ENCODE measurements around the gene U2AF1. TPM values are rescaled to one million over a fixed set of nuclear protein-coding genes. Genes with fewer than 3 reads are reported as not detected.
"Not testable (repeated sequence)": the region's sequence is repeated elsewhere in the genome, so short reads cannot be mapped to it uniquely, and the experiment has no call there.

U2AF1 gene
- total RNA-seq, 1 experiment from 2014 or later, result 43.9 TPM

DNA sequence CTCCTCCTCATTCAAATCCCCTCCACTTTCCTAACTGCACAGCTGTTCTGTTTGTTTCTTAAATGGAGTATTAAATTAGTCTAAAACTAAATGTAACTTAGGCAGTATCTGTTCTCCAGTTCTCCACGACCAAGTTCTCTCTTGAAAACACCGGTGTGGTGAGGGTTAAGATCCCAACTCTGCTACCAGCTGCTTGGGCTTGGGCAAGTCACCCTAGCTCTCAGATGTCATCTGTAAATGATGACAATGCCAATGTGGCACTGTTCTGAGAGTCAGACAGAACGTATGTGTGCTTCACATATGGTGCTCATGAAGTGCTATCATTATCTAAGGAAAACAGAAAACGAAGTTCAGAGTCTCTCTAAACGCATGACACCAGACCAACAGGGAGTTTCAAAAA lies 2.7 kb downstream of the U2AF1 start:
- not testable (repeated sequence) for H3K36me3 ChIP-seq

DNA sequence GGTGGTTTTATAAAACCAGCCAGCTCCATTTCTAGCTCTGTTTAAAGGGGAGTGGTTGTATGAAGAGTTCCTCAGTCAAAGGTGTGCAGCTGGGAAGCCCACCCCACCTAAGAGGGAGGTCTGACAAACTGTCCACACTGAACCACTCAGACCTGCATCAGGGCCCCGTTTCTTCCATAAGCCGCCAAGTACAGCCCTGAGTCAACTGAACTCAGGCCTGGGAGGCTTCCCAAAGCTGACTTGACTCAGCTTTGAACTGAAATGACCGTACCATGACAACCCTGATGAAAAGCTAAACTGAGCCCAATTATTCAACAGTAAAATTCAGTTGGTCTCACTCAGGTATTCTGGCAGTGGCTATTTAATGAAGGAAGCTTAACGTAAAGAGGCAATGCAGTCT lies 5.1 kb downstream of the U2AF1 start:
- not testable (repeated sequence) for H3K36me3 ChIP-seq; H3K27me3 ChIP-seq (replicated peaks); H3K27ac ChIP-seq; H3K4me3 ChIP-seq; DNase-seq (ENCODE audit: low read depth in 1 of 2, low spot score in 2 of 2); H3K4me1 ChIP-seq (replicated peaks); H3K9me3 ChIP-seq (replicated peaks)

More for the DNA sequence above, 2.7 kb downstream of the U2AF1 start:
- not testable (repeated sequence) for DNase-seq (ENCODE audit: low read depth in 1 of 2, low spot score in 2 of 2); H3K4me1 ChIP-seq (replicated peaks); H3K9me3 ChIP-seq (replicated peaks); H3K4me3 ChIP-seq; H3K27ac ChIP-seq; H3K27me3 ChIP-seq (replicated peaks)

DNA sequence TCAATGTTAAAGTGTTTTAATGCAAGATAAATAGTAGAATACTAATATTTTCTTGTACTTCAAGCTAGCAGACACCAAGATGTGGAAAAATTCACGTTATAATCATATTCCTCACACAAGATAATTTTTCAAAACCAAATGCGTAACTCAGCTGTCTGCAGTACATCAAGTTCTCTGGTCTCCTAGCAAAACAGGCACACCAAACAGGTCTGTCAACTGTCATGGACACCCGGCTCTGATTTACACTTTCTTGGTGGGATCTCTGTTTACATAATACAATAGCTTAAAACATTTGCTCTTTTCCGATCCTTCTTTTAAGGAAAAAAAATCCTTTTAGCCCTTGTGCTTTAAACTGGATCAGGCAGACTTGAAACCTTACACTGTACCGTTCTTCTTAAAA lies 5.7 kb downstream of the U2AF1 start:
- not testable (repeated sequence) for DNase-seq (ENCODE audit: low read depth in 1 of 2, low spot score in 2 of 2)

DNA sequence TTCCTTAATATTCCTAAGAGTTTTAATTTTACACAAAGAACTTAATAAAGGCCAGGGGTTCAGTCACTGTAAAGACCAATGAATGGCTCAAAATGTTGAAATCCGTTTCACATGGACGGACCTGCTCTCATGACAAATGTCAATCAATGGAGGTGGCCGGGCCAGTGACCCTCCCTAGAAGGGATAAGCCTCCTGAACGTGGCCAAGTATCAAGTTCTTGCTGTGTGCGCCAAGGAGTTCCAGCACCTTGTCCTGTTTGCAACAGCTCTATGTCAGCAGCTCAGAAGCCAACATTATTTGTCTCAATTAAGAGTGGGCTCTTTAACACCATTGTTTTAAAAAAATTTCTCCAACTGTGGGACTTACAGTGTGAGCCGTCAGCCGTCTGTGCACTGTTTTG lies 6.4 kb downstream of the U2AF1 start:
- H3K36me3 ChIP-seq; H3K27me3 ChIP-seq (replicated peaks); DNase-seq (ENCODE audit: low read depth in 1 of 2, low spot score in 2 of 2); H3K4me1 ChIP-seq (replicated peaks); H3K4me3 ChIP-seq; H3K27ac ChIP-seq; H3K9me3 ChIP-seq (replicated peaks): not testable (repeated sequence)

More for the DNA sequence above, 5.7 kb downstream of the U2AF1 start:
- not testable (repeated sequence) for H3K9me3 ChIP-seq (replicated peaks); H3K4me1 ChIP-seq (replicated peaks); H3K27ac ChIP-seq; H3K36me3 ChIP-seq; H3K4me3 ChIP-seq; H3K27me3 ChIP-seq (replicated peaks)

DNA sequence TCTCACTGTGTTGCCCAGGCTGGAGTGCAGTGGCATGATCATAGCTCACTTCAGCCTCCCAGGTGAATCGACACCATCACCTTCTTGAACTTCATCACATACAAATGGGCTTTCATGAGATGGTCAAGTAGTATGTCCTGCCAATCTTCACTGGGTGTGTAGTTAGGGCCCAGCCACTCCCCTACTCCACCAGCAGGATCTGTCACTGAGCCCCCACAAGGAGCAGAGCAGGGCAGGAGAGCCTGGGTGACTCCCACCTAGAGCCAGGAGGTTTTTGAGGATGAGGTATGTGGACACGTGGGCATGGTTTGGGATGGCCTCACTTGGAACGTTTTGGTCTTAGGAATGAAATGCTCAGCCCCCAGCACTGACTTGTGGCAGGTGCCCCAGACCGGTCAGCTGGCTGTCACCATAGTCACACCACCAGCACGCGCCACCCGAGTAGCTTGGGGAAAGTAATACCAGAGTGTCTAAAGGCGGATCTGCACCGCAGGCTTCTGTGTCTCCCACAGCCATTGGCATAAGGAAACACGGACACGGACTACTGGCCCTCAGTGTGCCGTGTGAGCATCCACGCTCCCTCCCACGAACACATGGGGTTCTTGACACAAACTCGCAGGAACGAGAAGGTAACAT lies 15.3 kb downstream of the U2AF1 start:
- H3K27me3 ChIP-seq (replicated peaks); H3K36me3 ChIP-seq; H3K9me3 ChIP-seq (replicated peaks): not testable (repeated sequence)

DNA sequence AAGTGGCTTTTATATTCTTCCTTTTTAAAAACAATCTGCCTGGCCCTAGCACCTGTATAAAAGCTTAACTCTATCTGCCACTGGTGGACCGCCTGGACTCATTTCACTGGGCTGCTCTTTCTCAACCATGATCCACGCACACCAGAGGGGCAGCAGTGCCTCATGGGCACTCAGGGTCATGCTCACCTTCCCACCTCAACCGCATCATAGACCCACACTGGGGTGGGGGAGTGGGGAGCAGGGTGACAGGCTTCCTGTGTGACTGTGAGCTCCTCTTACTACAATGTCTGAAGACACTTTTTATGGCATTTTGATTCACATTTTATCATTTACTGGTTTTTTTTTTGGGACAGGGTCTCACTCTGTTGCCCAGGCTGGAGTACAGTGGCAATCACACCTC lies 16.4 kb downstream of the U2AF1 start:
- not testable (repeated sequence) for H3K36me3 ChIP-seq; H3K4me3 ChIP-seq; H3K4me1 ChIP-seq (replicated peaks); DNase-seq (ENCODE audit: low read depth in 1 of 2, low spot score in 2 of 2); H3K27ac ChIP-seq; H3K27me3 ChIP-seq (replicated peaks); H3K9me3 ChIP-seq (replicated peaks)

More for the DNA sequence above, 15.3 kb downstream of the U2AF1 start:
- H3K4me3 ChIP-seq; DNase-seq (ENCODE audit: low read depth in 1 of 2, low spot score in 2 of 2); H3K27ac ChIP-seq; H3K4me1 ChIP-seq (replicated peaks): not testable (repeated sequence)

DNA sequence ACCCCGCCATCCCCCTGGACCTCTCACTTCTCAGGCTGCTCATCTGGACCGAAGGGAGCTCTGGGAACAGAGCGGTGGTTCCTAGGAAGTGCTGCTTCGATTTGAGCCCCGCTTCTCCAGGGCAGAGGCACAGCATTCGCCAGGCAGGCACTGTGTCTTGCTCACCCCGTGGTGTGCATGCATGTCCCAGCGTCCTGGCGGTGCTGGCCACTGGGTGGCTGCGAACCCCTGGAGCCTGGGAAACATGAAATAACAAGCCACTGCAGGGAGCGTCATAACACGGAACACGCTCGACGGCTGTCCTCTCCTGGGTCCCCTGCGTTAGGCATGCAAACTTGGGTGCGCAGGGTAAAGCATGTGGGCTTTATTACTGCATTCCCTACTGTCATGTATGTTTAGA lies 17.9 kb downstream of the U2AF1 start:
- not testable (repeated sequence) for H3K27ac ChIP-seq; H3K4me1 ChIP-seq (replicated peaks); DNase-seq (ENCODE audit: low read depth in 1 of 2, low spot score in 2 of 2); H3K27me3 ChIP-seq (replicated peaks); H3K9me3 ChIP-seq (replicated peaks); H3K4me3 ChIP-seq; H3K36me3 ChIP-seq

DNA sequence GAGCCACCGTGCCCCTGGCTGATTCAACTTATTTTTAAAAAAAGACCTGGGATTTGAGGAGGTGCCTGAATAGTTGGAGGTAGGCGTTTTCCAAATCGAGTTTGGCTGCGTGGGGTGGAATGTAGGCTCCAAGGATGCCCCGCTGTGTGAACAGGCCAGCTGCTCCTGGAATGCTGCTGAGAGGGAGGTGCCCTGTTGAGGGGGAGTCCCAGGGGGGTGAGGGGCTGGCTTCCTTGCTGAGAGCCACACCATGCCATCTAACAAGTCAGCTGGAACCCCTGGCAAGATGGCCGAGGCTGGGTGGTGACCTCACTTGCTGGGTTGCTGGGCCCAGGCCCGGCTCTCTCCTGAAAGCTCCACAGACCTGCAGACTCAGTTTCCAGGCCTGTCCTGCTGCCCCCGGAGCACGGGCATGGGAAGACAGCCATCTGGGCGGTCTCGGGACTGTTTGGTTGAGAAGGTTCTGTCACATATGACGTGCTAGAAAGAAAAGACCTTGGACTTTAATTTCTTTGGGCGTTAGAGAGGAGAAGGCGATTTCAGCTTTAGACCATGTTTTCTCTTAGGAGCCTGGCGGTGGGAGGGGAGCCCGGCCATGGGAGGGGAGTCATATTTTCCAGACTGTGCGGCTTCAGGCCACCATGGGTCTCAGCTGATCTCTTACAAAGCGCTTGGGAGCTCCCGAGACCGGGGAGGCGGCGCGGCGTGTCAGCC lies 24.6 kb downstream of the U2AF1 start:
- H3K4me3 ChIP-seq; H3K27me3 ChIP-seq (replicated peaks); H3K27ac ChIP-seq; H3K9me3 ChIP-seq (replicated peaks); H3K4me1 ChIP-seq (replicated peaks); H3K36me3 ChIP-seq; DNase-seq (ENCODE audit: low read depth in 1 of 2, low spot score in 2 of 2): not testable (repeated sequence)

DNA sequence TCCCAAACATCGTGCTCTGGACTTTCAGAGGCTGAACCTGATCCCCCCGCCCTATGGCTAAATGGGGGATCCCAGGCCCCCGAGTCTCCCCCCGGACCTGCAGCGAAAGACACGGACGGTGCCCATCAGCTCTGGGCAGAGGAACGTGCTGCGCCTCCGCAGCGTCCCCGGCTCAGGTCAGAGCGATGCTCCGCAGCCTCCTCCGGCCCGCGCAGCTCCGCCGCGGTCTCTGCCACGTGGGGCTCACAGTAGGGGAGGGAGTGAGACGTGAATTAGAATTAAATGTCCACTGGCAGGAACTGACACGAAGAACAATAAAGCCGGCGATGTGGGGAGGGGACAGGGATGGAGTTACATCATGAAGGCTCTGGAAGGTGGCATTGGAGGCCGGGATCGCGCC lies 30.7 kb downstream of the U2AF1 start:
- H3K36me3 ChIP-seq; DNase-seq (ENCODE audit: low read depth in 1 of 2, low spot score in 2 of 2); H3K4me3 ChIP-seq; H3K9me3 ChIP-seq (replicated peaks); H3K27me3 ChIP-seq (replicated peaks); H3K4me1 ChIP-seq (replicated peaks); H3K27ac ChIP-seq: not testable (repeated sequence)

DNA sequence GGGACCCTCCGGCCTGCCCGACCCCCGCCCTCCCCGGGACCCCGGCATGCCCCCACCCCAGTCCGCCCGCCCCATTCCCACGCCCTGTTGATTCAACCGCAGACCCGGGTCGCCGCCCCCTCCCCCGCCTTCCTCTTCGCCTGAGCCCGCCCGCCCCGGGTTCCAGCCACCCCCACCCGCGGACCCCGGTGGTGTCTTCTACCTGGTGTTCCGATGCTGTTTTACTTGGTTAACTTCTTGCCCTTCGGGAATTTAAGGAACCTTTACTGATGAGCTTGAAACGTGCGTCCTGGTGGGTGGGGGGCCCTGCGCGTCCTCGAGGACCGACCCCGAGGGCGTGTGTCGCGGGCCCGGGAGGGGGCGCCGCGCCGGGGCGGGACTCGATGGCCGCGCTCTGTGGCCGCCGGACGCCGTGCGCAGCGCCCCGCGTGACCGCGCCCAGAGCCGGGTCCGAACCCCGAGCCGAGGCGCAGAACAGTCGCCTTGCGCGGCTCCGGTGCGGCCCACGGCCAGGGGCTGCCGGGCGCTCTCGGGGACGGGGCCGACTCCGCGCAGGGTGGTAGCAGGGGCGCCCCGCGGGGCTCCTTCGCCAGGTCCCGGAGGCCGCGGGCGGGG lies 31.2 kb downstream of the U2AF1 start:
- H3K9me3 ChIP-seq (replicated peaks); H3K27ac ChIP-seq; DNase-seq (ENCODE audit: low read depth in 1 of 2, low spot score in 2 of 2): not testable (repeated sequence)

DNA sequence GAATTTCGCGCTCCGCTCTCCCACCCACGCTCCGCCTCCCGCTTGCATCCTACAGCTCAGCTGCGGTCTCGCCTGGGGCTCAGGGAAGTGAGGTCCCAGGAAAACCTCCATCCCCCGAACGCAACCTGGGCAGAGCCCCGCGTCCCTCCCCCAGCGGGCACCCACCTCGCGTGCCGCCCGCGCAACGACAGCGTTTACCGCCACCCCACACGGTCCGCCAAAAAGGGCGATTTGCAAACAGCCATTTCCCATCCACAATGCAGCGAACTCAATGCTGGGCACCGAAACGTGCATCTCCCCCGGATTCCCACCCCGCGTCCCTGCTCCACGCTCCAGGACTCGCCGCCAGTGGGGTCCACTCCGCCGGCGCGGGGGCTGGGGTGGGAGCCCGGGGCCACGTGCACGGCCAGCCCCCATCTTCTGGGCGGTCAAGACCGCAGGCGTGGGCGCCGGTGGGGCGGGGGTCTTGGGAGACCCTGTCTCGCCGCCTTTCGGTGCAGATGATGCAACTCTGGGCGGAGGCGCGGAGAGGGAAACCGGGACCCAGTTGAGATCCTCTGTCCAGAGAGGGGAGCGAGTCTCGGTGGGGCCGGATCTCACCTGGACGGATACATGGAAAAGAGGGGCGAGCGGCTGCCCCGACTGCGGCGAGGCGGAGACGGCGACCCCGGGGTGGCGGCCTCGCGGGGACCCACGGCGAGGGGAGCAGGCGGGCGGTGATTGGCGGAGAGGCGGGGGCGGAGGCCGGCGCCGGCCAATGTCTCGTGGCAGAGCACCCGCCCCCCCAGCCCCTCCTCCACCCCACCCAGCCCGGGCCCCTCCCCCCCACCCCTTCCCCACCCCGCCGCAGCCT lies 32.0 kb downstream of the U2AF1 start, which contains the start of gene CBS:
Gene CBS (minus strand): TSS at position 666 of the 853 bp plus-strand sequence. CDS start 3,642 bp downstream, outside the sequence.
- H3K4me3 ChIP-seq, result not testable (repeated sequence)

More for the DNA sequence above, 31.2 kb downstream of the U2AF1 start:
- H3K36me3 ChIP-seq; H3K27me3 ChIP-seq (replicated peaks); H3K4me3 ChIP-seq; H3K4me1 ChIP-seq (replicated peaks): not testable (repeated sequence)

DNA sequence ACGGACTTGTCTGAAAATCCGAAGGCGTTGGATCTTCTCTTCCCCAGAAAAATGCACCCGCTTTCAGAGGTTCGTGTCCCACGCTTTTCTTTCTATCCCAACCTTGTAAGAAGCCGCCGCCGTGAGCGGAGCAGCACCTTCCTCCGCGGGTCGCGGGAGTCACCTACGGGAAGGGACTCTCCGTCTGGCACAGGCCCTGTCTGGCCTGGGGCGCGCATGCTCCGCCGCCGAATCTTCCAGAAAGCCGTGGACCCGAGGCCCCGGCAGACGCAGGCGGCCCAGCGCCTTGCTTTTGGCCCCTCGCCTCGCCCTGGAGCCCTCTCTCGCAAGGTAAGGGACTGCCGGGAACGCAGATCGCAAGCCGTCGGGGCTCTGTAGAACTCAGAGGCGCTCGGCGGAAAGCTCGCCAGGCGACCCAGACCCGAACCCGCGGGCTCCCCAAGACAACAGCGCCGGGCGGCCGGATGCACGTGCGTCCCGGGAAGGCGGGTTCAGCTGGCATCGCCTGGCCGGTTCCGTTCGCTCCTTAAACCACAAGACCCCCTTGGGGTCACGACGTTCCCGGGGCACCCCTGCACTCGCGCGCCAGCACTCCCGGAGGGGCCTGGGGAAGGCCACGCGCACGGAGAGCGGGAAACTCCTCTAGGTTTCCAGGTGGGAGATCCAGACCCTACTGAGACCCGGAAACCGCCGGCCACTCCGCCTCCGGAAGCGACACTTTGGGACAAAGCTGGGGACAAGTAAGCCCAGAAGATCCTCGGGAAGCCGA lies 32.8 kb downstream of the U2AF1 start:
- H3K27me3 ChIP-seq (replicated peaks); H3K4me1 ChIP-seq (replicated peaks); H3K36me3 ChIP-seq; H3K9me3 ChIP-seq (replicated peaks); DNase-seq (ENCODE audit: low read depth in 1 of 2, low spot score in 2 of 2); H3K4me3 ChIP-seq; H3K27ac ChIP-seq: not testable (repeated sequence)

More for the DNA sequence above, 32.0 kb downstream of the U2AF1 start, which contains the start of gene CBS:
- not testable (repeated sequence) for DNase-seq (ENCODE audit: low read depth in 1 of 2, low spot score in 2 of 2); H3K9me3 ChIP-seq (replicated peaks); H3K36me3 ChIP-seq; H3K4me1 ChIP-seq (replicated peaks); H3K27me3 ChIP-seq (replicated peaks); H3K27ac ChIP-seq

DNA sequence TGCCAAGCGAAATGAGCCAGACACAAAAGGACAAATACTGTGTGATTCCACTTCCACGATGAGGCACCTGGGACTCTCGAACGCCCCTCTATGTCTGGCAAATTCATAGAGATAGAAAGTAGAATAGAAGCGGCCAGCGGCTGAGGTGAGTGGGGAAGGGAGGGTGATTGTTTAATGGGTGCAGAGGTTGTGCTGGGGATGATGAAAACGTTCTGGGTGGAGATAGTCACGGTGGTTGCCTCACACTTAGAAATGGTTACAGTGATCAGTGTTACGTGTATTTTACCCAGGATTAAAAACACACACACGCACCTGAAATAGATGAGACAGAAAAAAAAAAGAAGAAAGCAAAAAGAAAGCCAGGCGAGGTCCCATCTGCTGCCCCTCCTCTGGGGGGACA lies 34.6 kb downstream of the U2AF1 start:
- not testable (repeated sequence) for DNase-seq (ENCODE audit: low read depth in 1 of 2, low spot score in 2 of 2); H3K27me3 ChIP-seq (replicated peaks); H3K4me3 ChIP-seq; H3K36me3 ChIP-seq; H3K4me1 ChIP-seq (replicated peaks); H3K9me3 ChIP-seq (replicated peaks); H3K27ac ChIP-seq
